Pancreas (tissue), 10 donors: ENCODE measurements around the gene PER1. TPM values are rescaled to one million over a fixed set of nuclear protein-coding genes. Genes with fewer than 3 reads are reported as not detected.

ENCODE experiments used
- ATAC-seq, 4 donors: fragments of 200-7000 bp; cut with Tn5 transposase; one replicate each; pipeline versions ENCODE4 v1.8.0 to v1.9.1; 2020; ENCODE audit warnings: mild to moderate bottlenecking in 4 of 4, moderate library complexity in 4 of 4
- DNase-seq, 6 donors: peaks; one replicate each; pipeline ENCODE4 v3.0.0-alpha.2; 2020
- FAIRE-seq: peaks from 2 replicates; lab custom pipeline; 2012; peaks lifted over from hg19 to GRCh38; lab: Jason Lieb, UNC
- H3K27ac ChIP-seq, 4 donors: fragments of 200-600 bp; sonication (generic); 1 replicate in 3 of 4; 2 replicates in 1 of 4; pipeline versions ENCODE4 v1.5.0 to v1.8.0; 2020
- H3K27me3 ChIP-seq, 4 donors: fragments of 200-600 bp; one replicate each; pipeline ENCODE4 v1.8.0; 2021
- H3K36me3 ChIP-seq, 3 donors: fragments of 200-600 bp; sonication (generic) in 1 of 3; one replicate each; pipeline versions ENCODE4 v1.5.0 to v1.8.0; 2020 to 2021
- H3K4me1 ChIP-seq, 3 donors: fragments of 200-600 bp; one replicate each; pipeline ENCODE4 v1.8.0; 2021
- H3K4me3 ChIP-seq, 4 donors: fragments of 200-600 bp; sonication (generic) in 2 of 4; one replicate each; pipeline versions ENCODE4 v1.5.0 to v1.8.0; 2020 to 2021
- H3K9me3 ChIP-seq, 4 donors: fragments of 200-600 bp; one replicate each; pipeline ENCODE4 v1.8.0; 2021
- CTCF ChIP-seq, 4 donors: fragments of 200-600 bp; sonication (generic) in 3 of 4; IDR thresholded peaks; one replicate each; pipeline versions ENCODE4 v1.5.0 to v1.8.0; 2021; ENCODE audit warnings: antibody characterized with exemption in 4 of 4
- WGBS, 2 donors: extraction: QIAGEN DNeasy Blood & Tissue Kit; methylation state at CpG; one replicate each; pipeline ENCODE4 v1.1.7; 2013; 5-methylcytosine and 5-hydroxymethylcytosine counted together
- intact Hi-C, 3 donors: fragments of 100-400 bp; cut with DNase I; formaldehyde crosslinking; loops; one replicate each; pipeline versions ENCODE4 v1.11.1 to v1.14.2; 2022
- polyA plus RNA-seq, 2 donors: library from polyadenylated mRNA; stranded (reverse); fragments of 200-250 nt; gene quantifications; one replicate each; pipeline ENCODE4 v1.2.3, GENCODE V29; 2013
- total RNA-seq, 6 donors: library from RNA; stranded (reverse); fragmentation: NEBNext Ultra II Directional in 4 of 6; extraction: Animal tissue kit (Norgen Biotek cat#: 25700) in 4 of 6; gene quantifications; one replicate each; pipeline versions ENCODE4 v1.2.1 to v1.2.4, GENCODE V29; 2021 to 2023
- donor health status: healthy with polysubstance abuse.
- donor health status: DM: no; HTN: no; CAD: no; lungs with moderate emphysema.
- donor health status: DM: no; HTN: no; CAD: no.
- donor health status: control.
- donor health status: control.
- donor health status: Bipolar disorder and iron deficiency.
- donor health status: DM: yes; HTN: yes; CAD: no.
- donor health status: DM: no; HTN: no; CAD: no.
- donor health status: DM: no; HTN: no; CAD: no.
- donor health status: DM: yes; HTN: yes; CAD: no.

Gene PER1
- 100 to 1,000 TPM in 2 of 6 donors, 10 to 100 TPM in 4; 17.5 to 105 (median 67.6) TPM for total RNA-seq
- 100 to 1,000 TPM; 107 to 158 TPM for polyA plus RNA-seq

GRCh38 chr17:8152112-8152775 is at the start of gene PER1:
Gene PER1, minus strand, starts transcription at chr17:8152404. Its CDS starts 1,698 bp downstream, at chr17:8150706.
- H3K9me3 ChIP-seq, result no peaks in the 10 kb centered on the region
- H3K4me1 ChIP-seq, result peaks cover 11 to 31% (median 13%) of the 10 kb centered on the region in 3 donors
- peak; percentile 11 to 47 (median 38) for ATAC-seq
- peaks cover 4 to 40% (median 26%) of the 10 kb centered on the region in 3 donors for H3K36me3 ChIP-seq
- peak; percentile 26 for FAIRE-seq
- WGBS, 2 donors, result 3 to 5% methylated on average over 39 to 42 of the region's 42 CpGs
- no peaks in the 10 kb centered on the region for H3K27me3 ChIP-seq
- TF ChIP-seq CTCF (IDR thresholded peaks at IDR 0.05), result no peak
- H3K27ac ChIP-seq, result peak within 1 kb of the TSS; percentile 96 to 100 (median 99)
- H3K4me3 ChIP-seq, result peak within 1 kb of the TSS; percentile 53 to 65 (median 58)
- intact Hi-C loops, result no loop called here
- peak; percentile 94 to 98 (median 96) for DNase-seq

GRCh38 chr17:8192070-8192815 is 40.0 kb upstream of the PER1 start:
- no peak for TF ChIP-seq CTCF (IDR thresholded peaks at IDR 0.05)
- peak in 4 of 6 donors; percentile 70 to 90 (median 82) for DNase-seq
- Histone ChIP-seq H3K27me3 (no peaks in the 10 kb centered on the region), H3K4me3 (peak overlapping the region in 3 of 4 donors; percentile 1 to 40 (median 27)), H3K4me1 (peaks cover 0 to 28% (median 18%) of the 10 kb centered on the region in 3 donors), H3K36me3 (no peaks in the 10 kb centered on the region), H3K9me3 (no peaks in the 10 kb centered on the region), H3K27ac (peak overlapping the region; percentile 11 to 81 (median 58))
- FAIRE-seq, result no peak
- ATAC-seq, result peak; percentile 35 to 59 (median 56)
- WGBS, 2 donors, result 9 to 23% methylated on average over 12 of the region's 12 CpGs
- intact Hi-C loops, result no loop called here

GRCh38 chr17:8190506-8190905 is 38.3 kb upstream of the PER1 start:
- Histone ChIP-seq H3K4me1 (peaks cover 0 to 28% (median 18%) of the 10 kb centered on the region in 3 donors), H3K27ac (peak overlapping the region in 2 of 4 donors; percentile 90 to 98), H3K9me3 (no peaks in the 10 kb centered on the region), H3K27me3 (no peaks in the 10 kb centered on the region), H3K4me3 (peak overlapping the region in 1 of 4 donors; percentile 88), H3K36me3 (no peaks in the 10 kb centered on the region)
- 38 to 41% methylated on average over 6 of the region's 6 CpGs for WGBS, 2 donors
- ATAC-seq (no peak), FAIRE-seq (no peak), DNase-seq (no peak)
- no peak for TF ChIP-seq CTCF (IDR thresholded peaks at IDR 0.05)
- intact Hi-C loops, result no loop called here

- Histone ChIP-seq H3K27ac (peak within 1 kb of the TSS; percentile 82 to 98 (median 88)), H3K27me3 (no peaks in the 10 kb centered on the region), H3K36me3 (no peaks in the 10 kb centered on the region), H3K9me3 (no peaks in the 10 kb centered on the region), H3K4me3 (peak within 1 kb of the TSS; percentile 83 to 88 (median 84)), H3K4me1 (peaks cover 0 to 28% (median 18%) of the 10 kb centered on the region in 3 donors)
- 0% methylated on average over 51 to 70 of the region's 70 CpGs for WGBS, 2 donors
- intact Hi-C loops, result loop anchor here in 2 of 3 donors (5.0 to 10.0 kb wide), 2 partner anchors 32 to 65 kb away; partner anchors contain the start of gene HES7 (in 1 of the 2)
- ATAC-seq, result peak; percentile 63 to 73 (median 68)
- TF ChIP-seq CTCF (IDR thresholded peaks at IDR 0.05), result no peak
- FAIRE-seq, result peak; percentile 88
- DNase-seq, result peak; percentile 89 to 98 (median 96)
Measured at GRCh38 chr17:8189711-8190477, 37.7 kb upstream of the PER1 start, which contains the start of gene BORCS6. Gene BORCS6, minus strand, starts transcription at chr17:8190180. Its CDS starts 40 bp downstream, at chr17:8190140.
